Activated T-cell treated with anti-CD3 and anti-CD28 coated beads, Interleukin-2, amount 50 U/mL, for 24 hours (primary cell): ENCODE measurements around the gene CRELD2.
A peak's percentile ranks its signal among the peaks of the same experiment; 100 is the strongest.

ENCODE experiments used
- DNase-seq: peaks from one replicate; pipeline ENCODE4 v3.0.0-alpha.2; 2020
- H3K27ac Mint-ChIP-seq: 2 replicates; pipeline ENCODE4 v1.8.0; 2020; ENCODE audit warnings: mild to moderate bottlenecking, mixed read lengths
- H3K27me3 Mint-ChIP-seq: 2 replicates; pipeline ENCODE4 v1.8.0; 2020; ENCODE audit warnings: mixed read lengths
- H3K36me3 Mint-ChIP-seq: 2 replicates; pipeline ENCODE4 v1.8.0; 2020; ENCODE audit warnings: low read depth, mixed read lengths
- H3K4me1 Mint-ChIP-seq: 2 replicates; pipeline ENCODE4 v1.8.0; 2020; ENCODE audit warnings: low read depth, mixed read lengths
- H3K4me3 Mint-ChIP-seq: 2 replicates; pipeline ENCODE4 v1.8.0; 2020; ENCODE audit warnings: mild to moderate bottlenecking, moderate library complexity, mixed read lengths
- H3K9me3 Mint-ChIP-seq: 2 replicates; pipeline ENCODE4 v1.8.0; 2020; ENCODE audit warnings: mixed read lengths

CRELD2 gene, protein sequence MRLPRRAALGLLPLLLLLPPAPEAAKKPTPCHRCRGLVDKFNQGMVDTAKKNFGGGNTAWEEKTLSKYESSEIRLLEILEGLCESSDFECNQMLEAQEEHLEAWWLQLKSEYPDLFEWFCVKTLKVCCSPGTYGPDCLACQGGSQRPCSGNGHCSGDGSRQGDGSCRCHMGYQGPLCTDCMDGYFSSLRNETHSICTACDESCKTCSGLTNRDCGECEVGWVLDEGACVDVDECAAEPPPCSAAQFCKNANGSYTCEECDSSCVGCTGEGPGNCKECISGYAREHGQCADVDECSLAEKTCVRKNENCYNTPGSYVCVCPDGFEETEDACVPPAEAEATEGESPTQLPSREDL

DNA sequence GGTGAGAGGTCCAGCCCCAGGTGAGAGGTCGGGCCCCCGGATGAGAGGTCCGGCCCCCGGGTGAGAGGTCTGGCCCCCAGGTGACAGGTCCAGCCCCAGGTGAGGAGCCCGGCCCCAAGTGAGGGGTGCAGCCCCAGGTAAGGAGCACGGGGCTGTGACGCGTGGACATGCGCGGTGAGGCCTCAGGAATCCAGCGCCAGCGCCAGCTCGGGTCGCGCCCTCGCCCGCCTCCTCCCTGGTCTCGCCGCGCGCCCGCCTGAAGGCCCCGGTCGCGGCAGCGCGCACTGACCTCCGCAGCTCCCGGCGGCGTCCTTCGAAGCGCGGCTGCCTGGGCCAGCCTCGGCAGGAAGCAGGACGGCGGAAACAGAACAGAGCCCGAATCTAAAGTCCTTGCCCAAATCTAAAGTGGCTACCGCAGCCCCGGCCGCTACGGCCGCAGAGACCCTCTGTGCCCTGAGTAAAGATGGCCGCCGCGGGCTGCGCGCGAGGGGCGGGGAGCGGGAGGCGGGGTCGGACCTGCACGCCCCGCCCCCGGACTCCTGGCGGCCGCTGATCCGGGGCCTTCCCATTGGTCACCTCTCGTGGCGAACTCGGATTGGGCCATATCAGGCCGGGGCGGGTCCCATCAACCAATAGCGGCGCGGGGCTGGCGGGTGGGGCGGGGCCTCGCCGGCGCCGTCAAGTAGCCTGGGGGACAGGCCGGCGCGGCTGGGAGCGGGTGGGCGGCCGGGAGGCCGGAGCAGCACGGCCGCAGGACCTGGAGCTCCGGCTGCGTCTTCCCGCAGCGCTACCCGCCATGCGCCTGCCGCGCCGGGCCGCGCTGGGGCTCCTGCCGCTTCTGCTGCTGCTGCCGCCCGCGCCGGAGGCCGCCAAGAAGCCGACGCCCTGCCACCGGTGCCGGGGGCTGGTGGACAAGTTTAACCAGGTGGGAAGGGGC, at the start of gene CRELD2, which contains the start of gene ALG12:
TSS of gene CRELD2 (plus strand) at position 661 of the 937 bp plus-strand sequence. CDS start at position 797, 136 bp downstream.
TSS of gene ALG12 (minus strand) at position 465 of the 937 bp plus-strand sequence. CDS start 4,673 bp downstream, outside the sequence.
- DNase-seq, result peak; percentile 97
- Mint-ChIP-seq H3K4me1 (peaks cover 33% of the 10 kb centered on the region), H3K4me3 (peak within 1 kb of the TSS; percentile 82), H3K27me3 (no peaks in the 10 kb centered on the region), H3K9me3 (no peaks in the 10 kb centered on the region), H3K27ac (peak within 1 kb of the TSS; percentile 88), H3K36me3 (peaks cover 43% of the 10 kb centered on the region)

- H3K36me3 Mint-ChIP-seq, result peaks cover 69% of the 10 kb centered on the region
- H3K9me3 Mint-ChIP-seq, result peaks cover 24% of the 10 kb centered on the region
- H3K27ac Mint-ChIP-seq, result no peak overlapping the region
These were observed 49.2 kb upstream of the CRELD2 start for GRCh38 chr22:49869086-49869830.

GRCh38 chr22:49869845-49870712, 48.4 kb upstream of the CRELD2 start:
- Mint-ChIP-seq H3K9me3 (peaks cover 24% of the 10 kb centered on the region), H3K36me3 (peaks cover 72% of the 10 kb centered on the region), H3K4me1 (peaks cover 68% of the 10 kb centered on the region), H3K27ac (peak overlapping the region; percentile 61), H3K4me3 (no peak overlapping the region), H3K27me3 (no peaks in the 10 kb centered on the region)
- peak; percentile 12 for DNase-seq

More at GRCh38 chr22:49869086-49869830, 49.2 kb upstream of the CRELD2 start:
- DNase-seq, result peak; percentile 15
- peaks cover 66% of the 10 kb centered on the region for H3K4me1 Mint-ChIP-seq
- no peak overlapping the region for H3K4me3 Mint-ChIP-seq
- H3K27me3 Mint-ChIP-seq, result no peaks in the 10 kb centered on the region

DNA sequence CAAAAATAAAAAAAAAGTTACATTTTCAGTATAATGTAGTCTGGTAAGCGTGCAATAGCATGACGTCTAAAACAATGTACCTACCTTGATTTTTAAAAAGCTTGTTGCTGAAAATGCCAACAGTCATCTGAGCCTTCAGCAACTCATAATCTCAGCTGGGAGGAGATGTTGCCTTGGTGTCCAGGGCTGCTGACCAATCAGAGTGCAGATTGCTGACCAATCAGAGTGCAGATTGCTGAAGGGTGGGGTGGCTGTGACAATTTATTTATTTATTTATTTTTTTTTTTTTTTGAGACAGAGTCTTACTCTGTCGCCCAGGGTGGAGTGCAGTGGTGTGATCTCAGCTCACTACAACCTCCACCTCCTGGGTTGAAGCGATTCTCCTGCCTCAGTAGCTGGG, 47.0 kb upstream of the CRELD2 start:
- no peaks in the 10 kb centered on the region for H3K27me3 Mint-ChIP-seq
- no peak overlapping the region for H3K4me3 Mint-ChIP-seq
- H3K4me1 Mint-ChIP-seq, result peaks cover 62% of the 10 kb centered on the region
- DNase-seq, result no peak
- no peak overlapping the region for H3K27ac Mint-ChIP-seq
- H3K36me3 Mint-ChIP-seq, result peaks cover 69% of the 10 kb centered on the region
- H3K9me3 Mint-ChIP-seq, result peaks cover 16% of the 10 kb centered on the region

GRCh38 chr22:49872347-49872746, 46.1 kb upstream of the CRELD2 start:
- Mint-ChIP-seq H3K9me3 (peaks cover 16% of the 10 kb centered on the region), H3K27ac (no peak overlapping the region), H3K36me3 (peaks cover 66% of the 10 kb centered on the region), H3K4me1 (peaks cover 54% of the 10 kb centered on the region), H3K4me3 (no peak overlapping the region), H3K27me3 (no peaks in the 10 kb centered on the region)
- DNase-seq, result no peak

DNA sequence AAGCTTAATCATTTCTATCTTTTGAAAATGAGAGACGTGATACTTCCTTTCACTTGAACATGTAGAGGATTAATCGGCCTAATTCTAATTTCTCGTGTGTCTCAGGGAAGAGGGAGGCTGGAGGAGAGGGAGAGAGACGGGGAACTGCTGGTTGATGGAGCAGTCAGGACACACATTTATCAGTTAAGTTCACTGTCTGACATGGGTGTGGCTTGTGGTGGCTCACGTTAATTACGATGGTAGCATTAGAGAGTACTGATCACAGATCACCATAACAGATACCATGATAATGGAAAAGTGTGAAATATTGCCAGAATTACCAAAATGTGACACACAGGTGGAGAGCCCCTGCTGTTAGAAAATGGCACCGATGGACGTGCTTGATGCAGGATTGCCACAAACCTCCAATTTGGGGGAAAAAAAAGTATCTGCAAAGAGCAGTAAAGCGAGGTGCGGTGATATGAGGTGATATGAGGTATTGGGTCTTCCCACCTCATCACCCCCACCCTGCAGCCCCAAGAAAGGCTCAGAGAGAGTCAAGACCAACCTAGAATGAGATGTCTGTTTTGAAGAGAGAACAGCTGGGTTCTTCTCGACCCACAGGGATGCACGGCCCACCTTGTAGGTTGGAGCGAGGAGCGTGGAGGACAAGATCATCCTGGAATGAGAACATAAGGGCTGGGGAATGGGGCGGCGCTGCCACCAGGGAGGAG, 45.0 kb upstream of the CRELD2 start:
- no peak overlapping the region for H3K4me3 Mint-ChIP-seq
- peaks cover 62% of the 10 kb centered on the region for H3K36me3 Mint-ChIP-seq
- DNase-seq, result no peak
- H3K4me1 Mint-ChIP-seq, result peaks cover 44% of the 10 kb centered on the region
- H3K27me3 Mint-ChIP-seq, result no peaks in the 10 kb centered on the region
- peak overlapping the region; percentile 24 for H3K27ac Mint-ChIP-seq
- H3K9me3 Mint-ChIP-seq, result peaks cover 16% of the 10 kb centered on the region

GRCh38 chr22:49877642-49878041, 40.8 kb upstream of the CRELD2 start:
- peaks cover 38% of the 10 kb centered on the region for H3K36me3 Mint-ChIP-seq
- no peak overlapping the region for H3K27ac Mint-ChIP-seq

DNA sequence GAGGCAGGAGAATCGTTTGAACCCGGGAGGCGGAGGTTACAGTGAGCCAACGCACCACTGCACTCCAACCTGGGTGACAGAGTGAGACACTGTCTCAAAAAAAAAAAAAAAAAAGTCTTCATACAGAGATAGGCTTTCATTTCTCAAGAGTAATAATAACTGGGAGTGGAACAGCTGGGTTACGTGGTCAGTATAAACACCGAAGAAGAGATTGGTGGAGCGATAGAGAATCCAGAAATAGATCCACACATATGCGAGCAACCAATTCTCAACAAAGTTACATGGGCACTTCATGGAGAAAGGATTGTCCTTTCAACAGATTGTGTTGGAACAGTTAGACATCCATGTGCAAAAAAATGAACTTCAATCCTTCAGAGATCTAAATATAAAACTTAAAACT, 40.2 kb upstream of the CRELD2 start:
- Mint-ChIP-seq H3K27me3 (no peaks in the 10 kb centered on the region), H3K9me3 (no peaks in the 10 kb centered on the region), H3K4me3 (no peak overlapping the region), H3K27ac (no peak overlapping the region), H3K4me1 (peaks cover 39% of the 10 kb centered on the region), H3K36me3 (peaks cover 42% of the 10 kb centered on the region)
- no peak for DNase-seq

More at GRCh38 chr22:49877642-49878041, 40.8 kb upstream of the CRELD2 start:
- Mint-ChIP-seq H3K4me3 (no peak overlapping the region), H3K9me3 (no peaks in the 10 kb centered on the region), H3K27me3 (no peaks in the 10 kb centered on the region), H3K4me1 (peaks cover 39% of the 10 kb centered on the region)
- no peak for DNase-seq

- Mint-ChIP-seq H3K4me1 (peaks cover 32% of the 10 kb centered on the region), H3K27me3 (no peaks in the 10 kb centered on the region), H3K36me3 (peaks cover 47% of the 10 kb centered on the region), H3K9me3 (no peaks in the 10 kb centered on the region), H3K27ac (peak overlapping the region; percentile 62), H3K4me3 (no peak overlapping the region)
- DNase-seq, result no peak
These were observed 38.6 kb upstream of the CRELD2 start for GRCh38 chr22:49879871-49880270.

- Mint-ChIP-seq H3K9me3 (no peaks in the 10 kb centered on the region), H3K4me3 (peak overlapping the region; percentile 7), H3K36me3 (peaks cover 48% of the 10 kb centered on the region), H3K4me1 (peaks cover 30% of the 10 kb centered on the region), H3K27me3 (no peaks in the 10 kb centered on the region), H3K27ac (peak overlapping the region; percentile 62)
- peak; percentile 32 for DNase-seq
These were observed 38.2 kb upstream of the CRELD2 start for GRCh38 chr22:49880281-49880680.

- no peak overlapping the region for H3K4me3 Mint-ChIP-seq
- H3K36me3 Mint-ChIP-seq, result peaks cover 53% of the 10 kb centered on the region
- no peak for DNase-seq
- no peaks in the 10 kb centered on the region for H3K9me3 Mint-ChIP-seq
- H3K27ac Mint-ChIP-seq, result no peak overlapping the region
- H3K4me1 Mint-ChIP-seq, result peaks cover 26% of the 10 kb centered on the region
- no peaks in the 10 kb centered on the region for H3K27me3 Mint-ChIP-seq
These were observed 36.6 kb upstream of the CRELD2 start for GRCh38 chr22:49881856-49882255.

DNA sequence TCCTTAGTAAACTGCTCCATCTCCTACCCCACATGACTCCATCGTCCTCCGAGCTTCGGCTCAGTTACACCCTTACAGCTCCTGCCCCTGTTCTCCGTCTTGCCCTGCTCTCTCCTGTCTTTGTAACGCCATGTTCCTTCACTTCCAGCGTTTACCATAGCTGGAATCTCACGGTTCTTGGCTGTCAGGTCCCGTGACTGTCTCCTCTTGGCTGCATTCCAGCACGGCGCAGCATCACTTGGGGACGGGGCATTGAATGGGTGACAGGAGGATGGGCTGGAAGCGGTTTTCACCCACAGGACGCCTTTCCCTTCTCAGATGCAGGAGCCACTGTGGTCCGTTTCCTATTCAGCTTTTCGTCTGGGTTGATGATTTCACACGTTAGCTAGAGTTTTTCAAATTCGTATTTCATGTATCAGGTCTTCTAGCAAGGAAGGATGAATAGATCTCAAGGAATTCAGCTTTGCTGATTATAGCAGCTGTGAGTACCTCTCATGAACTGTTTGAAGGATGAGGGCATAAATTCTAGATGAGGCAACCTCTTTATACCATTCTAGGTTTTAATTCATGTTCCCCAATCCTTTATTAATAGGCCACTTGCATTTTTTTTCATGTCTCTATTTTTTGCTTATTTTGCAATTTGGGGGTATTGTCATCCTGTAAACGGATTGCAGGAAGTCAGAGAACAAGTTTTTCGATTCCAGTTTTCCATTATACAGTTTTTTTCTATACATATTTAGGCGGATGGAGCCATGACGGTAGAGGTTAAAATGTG, 35.7 kb upstream of the CRELD2 start:
- no peak for DNase-seq
- Mint-ChIP-seq H3K4me3 (no peak overlapping the region), H3K27me3 (no peaks in the 10 kb centered on the region), H3K36me3 (peaks cover 58% of the 10 kb centered on the region), H3K27ac (no peak overlapping the region), H3K4me1 (peaks cover 28% of the 10 kb centered on the region), H3K9me3 (no peaks in the 10 kb centered on the region)
